ENCODE data around the gene HSPA5.
A peak's percentile ranks its signal among the peaks of the same experiment; 100 is the strongest.

DNA sequence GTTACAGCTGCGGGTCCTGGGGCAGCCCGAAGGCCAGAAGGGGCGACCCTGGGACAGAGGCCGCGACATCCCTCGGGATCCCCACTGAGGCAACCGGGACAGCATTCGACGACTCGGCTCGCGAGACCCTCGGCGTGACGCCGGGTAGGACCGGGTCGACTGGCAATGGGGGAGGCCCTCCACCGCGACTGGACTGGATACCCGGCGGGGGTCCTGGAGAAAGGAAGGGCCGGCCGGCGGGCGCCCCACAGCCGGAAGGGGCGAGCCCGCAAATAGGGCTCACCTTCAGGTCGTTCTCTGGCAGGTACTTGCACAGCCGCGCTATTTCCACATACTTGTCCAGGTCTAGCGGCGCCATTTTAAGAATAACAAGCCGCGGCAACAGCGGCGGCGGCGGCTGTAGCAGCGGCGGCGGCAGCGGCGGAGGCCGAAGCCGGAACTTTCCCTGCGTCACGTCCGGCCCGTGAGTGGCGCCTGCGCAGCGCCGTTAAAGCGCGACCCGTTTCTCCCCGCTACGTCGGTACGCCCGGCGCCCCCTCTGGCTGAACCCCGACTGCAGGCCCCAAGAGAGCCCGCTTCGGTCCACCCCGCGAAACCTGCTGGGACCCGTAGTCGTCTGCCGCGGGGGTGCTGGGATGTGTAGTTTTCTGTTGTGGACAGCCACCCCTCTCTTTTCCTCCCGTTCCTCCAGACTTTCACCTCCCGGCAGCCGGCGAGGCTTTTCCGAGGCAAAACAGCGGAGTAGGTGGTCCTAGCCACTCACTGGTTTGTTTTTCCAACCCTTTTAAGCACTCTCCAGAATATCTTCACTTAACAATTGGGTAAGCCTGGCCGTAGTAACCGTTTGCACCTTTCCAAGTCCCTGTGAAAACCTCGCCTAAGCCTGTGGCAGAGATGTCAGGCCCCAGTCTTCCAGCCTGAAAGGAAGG, 51.5 kb downstream of the HSPA5 start, which contains the start of gene PPP6C:
- TF ChIP-seq, protein P1, sequence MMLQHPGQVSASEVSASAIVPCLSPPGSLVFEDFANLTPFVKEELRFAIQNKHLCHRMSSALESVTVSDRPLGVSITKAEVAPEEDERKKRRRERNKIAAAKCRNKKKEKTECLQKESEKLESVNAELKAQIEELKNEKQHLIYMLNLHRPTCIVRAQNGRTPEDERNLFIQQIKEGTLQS (IDR thresholded peaks at IDR 0.05): peak; percentile 57
- no peak for TF ChIP-seq JUND (IDR thresholded peaks at IDR 0.05)
- peak; percentile 65 to 92 for TF ChIP-seq GABPA (IDR thresholded peaks at IDR 0.05 in 1 of 2, conservative IDR thresholded peaks at IDR 0.05 in 1 of 2)
- TF ChIP-seq, protein P2, sequence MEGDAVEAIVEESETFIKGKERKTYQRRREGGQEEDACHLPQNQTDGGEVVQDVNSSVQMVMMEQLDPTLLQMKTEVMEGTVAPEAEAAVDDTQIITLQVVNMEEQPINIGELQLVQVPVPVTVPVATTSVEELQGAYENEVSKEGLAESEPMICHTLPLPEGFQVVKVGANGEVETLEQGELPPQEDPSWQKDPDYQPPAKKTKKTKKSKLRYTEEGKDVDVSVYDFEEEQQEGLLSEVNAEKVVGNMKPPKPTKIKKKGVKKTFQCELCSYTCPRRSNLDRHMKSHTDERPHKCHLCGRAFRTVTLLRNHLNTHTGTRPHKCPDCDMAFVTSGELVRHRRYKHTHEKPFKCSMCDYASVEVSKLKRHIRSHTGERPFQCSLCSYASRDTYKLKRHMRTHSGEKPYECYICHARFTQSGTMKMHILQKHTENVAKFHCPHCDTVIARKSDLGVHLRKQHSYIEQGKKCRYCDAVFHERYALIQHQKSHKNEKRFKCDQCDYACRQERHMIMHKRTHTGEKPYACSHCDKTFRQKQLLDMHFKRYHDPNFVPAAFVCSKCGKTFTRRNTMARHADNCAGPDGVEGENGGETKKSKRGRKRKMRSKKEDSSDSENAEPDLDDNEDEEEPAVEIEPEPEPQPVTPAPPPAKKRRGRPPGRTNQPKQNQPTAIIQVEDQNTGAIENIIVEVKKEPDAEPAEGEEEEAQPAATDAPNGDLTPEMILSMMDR (IDR thresholded peaks at IDR 0.05; ENCODE audit: low read depth, low read length, missing input control): peak; percentile 63
